Measurements from ENCODE around the gene FBXO34.

FBXO34 gene

GRCh38 chr14:55270832-55271571 is at the start of gene FBXO34:
TSS of gene FBXO34 (plus strand) at chr14:55271421. CDS start at chr14:55350391, 78,970 bp downstream.
- DNase-seq, result peak; percentile 100

DNA sequence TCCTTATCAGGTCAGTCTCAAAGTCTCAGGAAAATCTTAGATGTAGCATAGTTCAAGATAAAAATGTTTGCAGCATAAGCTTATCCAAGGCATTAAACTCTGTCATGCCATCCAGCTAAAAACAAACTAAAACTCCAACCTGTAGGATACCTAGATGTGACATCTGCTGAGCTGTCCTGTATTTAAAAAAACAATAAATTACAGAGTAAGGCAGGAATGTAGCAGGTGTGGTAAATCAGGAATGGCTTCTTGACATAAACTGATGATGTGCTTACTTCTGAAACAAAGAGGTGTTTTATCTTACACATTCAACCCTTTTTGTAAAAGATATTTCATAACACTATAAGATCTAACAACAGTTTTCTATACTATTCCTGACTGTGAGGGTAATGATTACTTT is 49.3 kb upstream of the FBXO34 start:
- no peak for DNase-seq

GRCh38 chr14:55223364-55223763 is 47.9 kb upstream of the FBXO34 start:
- no peak for DNase-seq

DNA sequence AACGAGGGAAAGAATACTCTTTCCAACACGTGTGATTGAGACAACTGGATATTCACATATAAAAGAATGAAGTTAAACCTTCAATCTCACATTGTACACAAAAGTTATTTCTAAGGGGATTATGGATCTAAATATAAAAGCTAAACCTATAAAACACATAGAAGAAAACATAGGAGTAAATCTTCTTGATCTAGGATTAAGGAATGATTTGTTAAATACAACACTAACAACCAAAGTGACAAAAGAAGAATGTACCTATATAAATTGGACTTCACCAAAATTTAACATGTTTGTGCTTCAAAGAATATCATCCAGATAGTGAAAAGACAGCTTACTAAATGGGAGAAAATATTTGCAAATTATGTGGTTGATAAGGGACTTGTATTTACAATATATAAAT is 43.0 kb upstream of the FBXO34 start:
- no peak for DNase-seq

DNA sequence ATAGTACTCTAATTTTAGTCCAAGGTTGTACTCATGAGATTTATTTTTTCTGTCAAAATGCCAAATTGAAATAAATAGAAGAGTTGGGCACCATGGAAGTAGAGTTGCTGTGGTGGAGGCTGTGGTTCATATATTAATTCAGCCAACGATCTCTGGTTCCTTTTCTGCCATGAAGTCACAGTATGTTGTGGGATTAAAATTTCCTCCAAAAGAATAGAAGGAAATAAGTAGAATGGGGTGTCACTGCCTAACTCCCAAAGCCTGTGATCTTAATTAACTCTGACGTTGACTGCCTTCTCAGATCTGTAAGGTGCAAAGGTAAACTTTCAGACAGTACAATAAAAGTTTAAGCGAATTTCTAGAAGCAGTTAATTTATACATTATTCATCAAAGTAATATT is 37.6 kb upstream of the FBXO34 start:
- no peak for DNase-seq

GRCh38 chr14:55238019-55238680 is 33.1 kb upstream of the FBXO34 start:
- no peak for DNase-seq

DNA sequence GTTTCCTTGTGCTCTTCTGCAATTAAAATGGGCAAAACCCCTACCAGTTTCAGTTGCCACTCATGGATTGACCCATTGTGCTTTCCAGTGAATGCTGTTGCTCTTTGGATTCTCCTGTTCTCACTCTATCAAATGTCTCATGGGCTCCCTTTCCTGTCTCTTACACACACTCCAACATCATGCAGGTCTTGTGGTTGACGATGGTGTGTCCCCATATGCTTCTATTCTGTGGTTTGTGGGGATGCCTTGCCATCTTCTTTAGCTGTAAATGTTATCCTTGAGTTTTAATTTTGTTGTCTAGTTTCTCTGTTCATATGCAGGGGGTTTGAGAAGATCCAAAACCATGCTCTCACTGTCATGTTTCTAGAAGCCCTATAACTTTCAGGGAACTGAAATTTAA is 31.9 kb upstream of the FBXO34 start:
- no peak for DNase-seq

DNA sequence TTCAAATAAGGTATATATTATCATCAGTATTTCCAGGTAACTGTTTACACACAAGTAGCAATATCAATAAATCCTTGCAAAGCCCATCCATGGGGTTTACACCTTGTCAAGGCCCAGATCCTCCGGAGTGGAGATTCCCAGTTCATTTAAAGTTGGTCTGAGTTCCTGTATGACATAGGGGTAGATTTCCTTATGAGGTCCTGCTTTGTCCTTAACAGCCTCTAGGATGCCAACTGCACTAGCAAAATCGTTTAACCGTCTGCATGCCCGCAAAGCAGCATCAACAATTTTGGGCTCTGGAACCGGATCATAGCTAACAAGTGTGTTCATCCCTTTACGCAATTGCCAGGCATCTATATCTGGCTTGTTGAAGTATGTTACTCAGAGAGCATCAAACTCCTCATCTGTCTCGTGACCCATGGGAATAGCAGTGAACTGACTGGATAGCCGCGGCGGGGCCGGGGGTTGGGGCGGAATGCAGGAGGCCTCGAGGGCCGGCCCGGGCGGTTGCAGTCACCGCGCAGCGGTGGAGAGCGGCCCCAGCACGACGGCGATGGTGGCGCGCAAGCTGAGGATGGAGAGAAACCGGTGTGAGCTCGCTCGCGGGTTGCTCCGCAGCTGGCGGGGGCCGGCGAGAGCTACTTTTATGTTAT is 30.6 kb upstream of the FBXO34 start:
- no peak for DNase-seq

GRCh38 chr14:55241673-55242072 is 29.5 kb upstream of the FBXO34 start:
- no peak for DNase-seq

- DNase-seq, result no peak
Observed at GRCh38 chr14:55243386-55243785, 27.8 kb upstream of the FBXO34 start.

DNA sequence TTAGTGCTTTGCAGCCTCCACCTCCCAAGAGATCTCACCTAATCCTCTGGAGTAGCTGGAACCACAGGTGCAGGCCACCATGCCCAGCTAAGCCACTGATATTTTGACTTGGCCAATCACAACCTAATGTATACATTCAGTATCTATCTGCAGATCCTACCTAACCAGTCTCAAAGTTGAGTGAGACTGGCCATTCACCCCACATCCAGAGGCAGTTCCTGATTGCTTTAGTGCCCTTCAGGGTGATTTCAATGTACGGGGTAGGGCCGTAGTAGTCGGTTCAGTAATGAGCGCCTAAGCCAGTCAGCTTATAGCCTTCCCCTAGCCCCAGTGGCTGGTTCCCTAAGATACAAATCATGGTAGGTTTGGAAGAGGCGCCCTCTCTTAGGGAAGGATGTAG is 27.4 kb upstream of the FBXO34 start:
- no peak for DNase-seq

- DNase-seq, result no peak
Observed at GRCh38 chr14:55245657-55246268, 25.5 kb upstream of the FBXO34 start.

- DNase-seq, result no peak
Observed at GRCh38 chr14:55248411-55248810, 22.8 kb upstream of the FBXO34 start.

DNA sequence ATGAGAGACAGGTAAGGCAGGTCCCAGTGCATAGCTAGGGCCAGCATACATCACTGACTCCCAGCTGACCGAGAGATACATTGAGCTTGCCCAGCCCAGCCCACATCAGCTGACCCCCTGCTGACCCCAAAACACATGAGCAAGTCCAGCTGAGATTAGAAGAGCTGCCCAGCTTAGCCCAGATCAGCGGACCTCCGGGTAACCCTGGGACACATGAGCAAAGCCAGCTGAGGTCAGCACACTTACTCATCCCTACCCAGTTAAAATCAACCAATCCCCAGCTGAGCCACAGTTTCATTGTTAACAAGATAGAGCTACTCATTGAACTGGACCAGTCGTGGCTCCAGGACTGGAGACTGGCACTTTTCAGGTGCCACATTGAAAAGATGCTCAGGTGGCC is 21.8 kb upstream of the FBXO34 start:
- DNase-seq, result no peak

DNA sequence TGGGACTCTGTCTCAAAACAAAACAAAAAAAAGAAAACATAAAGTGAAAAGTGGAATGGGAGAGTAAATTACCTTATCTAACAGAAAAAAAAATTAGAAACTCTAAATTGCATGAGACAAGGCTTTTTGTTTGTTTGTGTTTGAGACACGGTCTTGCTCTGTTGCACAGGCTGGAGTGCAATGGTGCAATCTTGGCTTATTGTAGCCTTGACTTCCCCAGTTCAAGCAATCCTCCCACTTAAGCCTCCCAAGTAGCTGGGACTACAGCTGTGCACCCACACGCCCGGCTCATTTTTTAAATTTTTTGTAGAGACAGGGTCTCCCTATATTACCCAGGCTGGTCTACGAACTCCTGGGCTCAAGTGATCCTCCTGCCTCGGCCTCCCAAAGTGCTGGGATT is 17.9 kb upstream of the FBXO34 start:
- DNase-seq, result no peak

GRCh38 chr14:55254581-55254980 is 16.6 kb upstream of the FBXO34 start:
- DNase-seq, result no peak

DNA sequence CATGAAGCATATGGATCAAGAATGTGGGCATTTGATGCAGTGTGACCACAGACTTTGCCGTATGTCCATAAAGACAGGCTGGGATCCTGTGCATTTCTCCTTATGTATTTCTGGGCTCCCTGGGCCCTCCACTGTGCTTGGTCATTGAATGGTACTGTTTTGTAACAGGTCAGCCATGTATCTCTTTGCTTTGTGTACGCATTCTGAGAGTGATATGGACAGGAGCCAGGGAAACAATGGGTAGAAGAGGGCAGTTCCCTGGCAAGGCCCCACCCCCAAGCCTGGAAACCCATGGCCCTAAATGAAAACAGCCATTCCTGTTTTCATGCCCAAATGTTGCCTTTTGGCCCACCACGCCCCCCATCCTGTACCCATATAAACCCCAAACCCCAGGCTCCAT is 15.2 kb upstream of the FBXO34 start:
- no peak for DNase-seq

DNA sequence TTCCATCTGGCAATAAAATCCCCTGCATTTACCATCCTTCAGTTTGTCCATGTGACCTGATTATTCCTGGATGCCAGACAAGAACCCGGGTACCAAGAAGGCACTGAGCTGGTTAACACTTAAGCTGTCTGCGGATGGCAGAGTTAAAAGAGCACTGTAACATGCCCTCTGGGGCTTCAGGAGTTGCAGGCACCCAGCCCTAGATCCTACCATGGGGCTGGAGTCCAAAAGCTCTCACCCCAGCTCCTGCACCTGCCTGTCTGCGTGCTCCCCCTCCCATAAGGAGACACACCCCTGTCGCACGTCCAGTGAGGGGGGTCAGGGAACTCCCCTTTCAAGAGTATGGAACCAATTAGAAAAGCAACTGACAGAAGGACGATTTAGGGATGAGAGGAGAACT is 14.6 kb upstream of the FBXO34 start:
- no peak for DNase-seq

DNA sequence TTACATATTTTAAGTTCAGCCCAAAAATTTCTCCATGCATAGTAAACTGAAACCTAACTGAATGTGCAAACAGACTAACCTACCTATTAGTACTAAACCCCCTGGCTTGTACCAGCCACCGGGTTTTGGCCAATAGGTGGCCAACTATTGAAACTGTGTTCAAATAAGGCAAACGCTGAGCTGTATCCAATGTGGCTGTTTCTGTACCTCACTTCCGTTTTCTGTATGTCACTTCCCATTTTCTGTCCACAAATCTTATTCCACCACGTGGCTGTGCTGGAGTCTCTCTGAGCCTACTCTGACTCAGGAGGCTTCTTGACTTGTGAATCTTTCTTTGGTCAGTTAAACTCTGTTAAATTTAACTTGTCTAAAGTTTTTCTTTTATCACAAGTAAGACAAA is 6.0 kb upstream of the FBXO34 start:
- DNase-seq, result no peak

DNA sequence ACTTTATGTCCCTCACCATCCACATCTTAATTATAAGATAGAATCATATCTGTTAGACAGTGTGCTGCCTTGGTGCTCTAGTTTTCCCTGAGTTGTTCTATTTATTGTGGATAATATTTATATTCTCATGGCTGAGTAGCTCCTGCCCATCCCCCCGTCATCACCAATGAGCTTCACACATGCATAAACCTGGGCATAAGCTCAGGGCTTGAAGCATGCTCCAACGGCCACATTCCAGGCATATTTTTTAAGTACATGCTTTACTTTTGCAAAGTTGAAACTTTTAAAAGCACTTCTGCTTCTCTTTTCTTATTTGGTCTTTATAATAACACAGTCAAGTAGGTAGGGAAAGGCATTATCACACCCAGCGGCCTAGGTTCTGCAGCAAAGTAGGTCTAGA is 3.4 kb upstream of the FBXO34 start:
- no peak for DNase-seq

DNA sequence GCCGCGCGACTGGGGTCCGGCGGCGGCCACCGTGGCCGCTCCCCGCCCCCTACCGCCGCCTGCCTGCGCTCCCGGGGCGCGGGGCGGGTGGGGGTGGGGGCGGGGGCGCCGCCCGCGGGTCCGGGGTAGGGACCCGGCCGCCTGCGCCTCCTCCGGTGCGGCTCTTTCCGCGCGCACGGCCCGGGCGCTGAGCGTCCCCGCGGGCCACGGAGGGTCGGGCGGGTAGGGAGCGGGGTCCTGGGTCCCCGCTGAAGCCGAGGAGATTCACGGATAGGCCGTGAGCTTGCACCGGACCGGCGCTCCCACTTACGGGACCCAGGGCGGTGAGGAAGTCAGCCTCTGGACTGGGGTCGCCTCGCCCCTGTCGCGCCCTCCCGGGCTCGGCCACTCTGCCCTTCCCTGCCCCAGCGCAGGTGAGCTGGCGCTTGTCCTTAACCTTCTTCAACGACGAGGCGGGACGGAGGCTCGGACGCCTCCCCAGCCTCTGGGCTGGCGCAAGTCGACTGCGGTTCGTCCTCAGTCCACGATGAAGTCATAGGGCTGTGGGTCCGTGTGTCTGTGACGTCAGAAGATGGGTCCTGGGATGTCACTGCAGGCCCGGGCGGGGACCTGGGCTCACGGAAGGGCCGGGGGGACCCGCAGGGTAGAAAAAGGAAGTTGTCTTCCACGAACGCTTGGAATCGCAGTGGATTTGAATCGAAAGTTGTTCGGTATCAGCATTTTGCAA is 514 bp downstream of the FBXO34 start:
- peak; percentile 63 for DNase-seq

- DNase-seq, result no peak
Observed at GRCh38 chr14:55272387-55272786, 1.2 kb downstream of the FBXO34 start.

- no peak for DNase-seq
Observed at GRCh38 chr14:55272922-55273321, 1.7 kb downstream of the FBXO34 start.
